ENCODE data around the gene CFAP221. TPM values are rescaled to one million over a fixed set of nuclear protein-coding genes. Genes with fewer than 3 reads are reported as not detected.
A peak's percentile ranks its signal among the peaks of the same experiment; 100 is the strongest.

CFAP221 gene
- total and polyA plus RNA-seq, 7 donors, result 0.07 TPM; not detected in 6

DNA sequence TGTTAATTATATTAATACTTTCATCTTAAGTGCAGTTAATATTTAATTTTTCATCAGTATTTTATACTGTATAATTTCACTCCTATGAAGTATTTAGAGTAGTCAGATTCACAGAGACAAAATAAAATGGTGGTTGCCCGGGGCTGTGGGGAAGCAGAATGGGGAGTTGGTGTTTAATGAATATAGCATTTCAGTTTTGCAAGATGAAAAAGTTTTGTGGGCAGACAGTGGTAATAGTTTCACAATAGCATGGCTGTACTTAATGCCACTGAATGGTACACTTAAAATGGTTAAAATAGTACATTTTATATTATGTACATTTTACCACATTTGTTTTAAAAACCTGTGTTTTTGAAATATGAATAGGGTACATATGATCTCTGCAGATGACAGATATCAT lies 31.2 kb downstream of the CFAP221 start:
- no peak for DNase-seq
- WGBS, 2 donors, result 79% methylated on average over 1 of the region's 1 CpG
- H3K9me3 ChIP-seq, result no peaks in the 10 kb centered on the region
- TF ChIP-seq POLR2A (IDR thresholded peaks at IDR 0.05), result no peak
- TF ChIP-seq POLR2AphosphoS5 (IDR thresholded peaks at IDR 0.05), result no peak
- TF ChIP-seq EP300 (IDR thresholded peaks at IDR 0.05), result no peak
- TF ChIP-seq, protein P1, sequence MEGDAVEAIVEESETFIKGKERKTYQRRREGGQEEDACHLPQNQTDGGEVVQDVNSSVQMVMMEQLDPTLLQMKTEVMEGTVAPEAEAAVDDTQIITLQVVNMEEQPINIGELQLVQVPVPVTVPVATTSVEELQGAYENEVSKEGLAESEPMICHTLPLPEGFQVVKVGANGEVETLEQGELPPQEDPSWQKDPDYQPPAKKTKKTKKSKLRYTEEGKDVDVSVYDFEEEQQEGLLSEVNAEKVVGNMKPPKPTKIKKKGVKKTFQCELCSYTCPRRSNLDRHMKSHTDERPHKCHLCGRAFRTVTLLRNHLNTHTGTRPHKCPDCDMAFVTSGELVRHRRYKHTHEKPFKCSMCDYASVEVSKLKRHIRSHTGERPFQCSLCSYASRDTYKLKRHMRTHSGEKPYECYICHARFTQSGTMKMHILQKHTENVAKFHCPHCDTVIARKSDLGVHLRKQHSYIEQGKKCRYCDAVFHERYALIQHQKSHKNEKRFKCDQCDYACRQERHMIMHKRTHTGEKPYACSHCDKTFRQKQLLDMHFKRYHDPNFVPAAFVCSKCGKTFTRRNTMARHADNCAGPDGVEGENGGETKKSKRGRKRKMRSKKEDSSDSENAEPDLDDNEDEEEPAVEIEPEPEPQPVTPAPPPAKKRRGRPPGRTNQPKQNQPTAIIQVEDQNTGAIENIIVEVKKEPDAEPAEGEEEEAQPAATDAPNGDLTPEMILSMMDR (IDR thresholded peaks at IDR 0.05), result no peak
- no peak overlapping the region for H3K4me3 ChIP-seq
- intact Hi-C loops (cut with DNase I), result no loop called here
- no peak overlapping the region for H3K27ac ChIP-seq
- H3K27me3 ChIP-seq, result no peaks in the 10 kb centered on the region
- H3K4me1 ChIP-seq, result peaks cover 0 to 27% (median 7%) of the 10 kb centered on the region in 4 donors
- no peaks in the 10 kb centered on the region for H3K36me3 ChIP-seq

DNA sequence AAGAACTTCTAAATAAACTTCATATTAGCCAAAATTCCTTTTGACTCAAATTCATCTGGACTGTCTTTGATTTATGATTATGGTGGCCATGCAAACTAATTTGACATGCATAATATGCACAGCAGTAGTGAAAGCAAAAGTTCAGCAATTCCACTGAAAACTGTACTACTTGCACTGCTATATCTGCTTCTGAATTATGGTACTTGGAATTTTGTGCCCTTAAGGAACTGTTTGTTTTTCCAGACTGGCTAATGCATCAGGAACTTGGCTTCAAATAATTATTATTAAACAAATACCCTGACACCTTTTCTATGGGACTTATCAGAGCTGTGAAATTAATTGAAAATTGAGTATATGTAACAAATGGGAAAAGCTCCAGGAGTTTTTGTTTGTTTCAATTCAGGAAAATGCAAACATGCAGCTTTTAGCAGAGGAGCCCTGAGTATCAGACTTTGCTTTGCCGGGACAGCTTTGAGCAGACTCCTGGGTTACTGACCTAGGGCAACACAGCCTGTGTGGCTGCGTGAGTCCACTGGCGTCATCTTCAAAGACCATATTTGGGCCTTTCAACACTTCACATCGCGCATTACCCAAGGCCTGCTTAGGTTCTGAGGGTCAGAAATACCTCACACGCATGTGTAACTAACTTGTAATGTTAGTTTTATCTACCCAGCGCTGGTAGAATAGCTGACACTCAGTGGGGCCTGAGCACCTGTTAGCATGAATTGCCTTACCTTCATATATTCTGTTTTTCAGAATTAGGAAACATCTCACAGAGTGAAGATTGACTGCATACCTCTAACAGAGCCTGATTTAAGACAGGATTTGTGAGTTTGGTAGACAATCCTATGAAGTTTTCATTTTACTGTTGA lies 35.4 kb downstream of the CFAP221 start:
- Histone ChIP-seq H3K27ac (peak overlapping the region in 1 of 4 donors; percentile 11), H3K27me3 (no peaks in the 10 kb centered on the region), H3K9me3 (no peaks in the 10 kb centered on the region), H3K4me3 (no peak overlapping the region), H3K4me1 (peaks cover 0 to 6% (median 0%) of the 10 kb centered on the region in 4 donors), H3K36me3 (no peaks in the 10 kb centered on the region)
- intact Hi-C loops (cut with DNase I), result no loop called here
- TF ChIP-seq, protein P1 (IDR thresholded peaks at IDR 0.05), result no peak
- TF ChIP-seq POLR2A (IDR thresholded peaks at IDR 0.05) (no peak), EP300 (IDR thresholded peaks at IDR 0.05) (no peak), POLR2AphosphoS5 (IDR thresholded peaks at IDR 0.05) (no peak)
- WGBS, 2 donors, result 86 to 90% methylated on average over 7 of the region's 7 CpGs
- DNase-seq, result no peak

DNA sequence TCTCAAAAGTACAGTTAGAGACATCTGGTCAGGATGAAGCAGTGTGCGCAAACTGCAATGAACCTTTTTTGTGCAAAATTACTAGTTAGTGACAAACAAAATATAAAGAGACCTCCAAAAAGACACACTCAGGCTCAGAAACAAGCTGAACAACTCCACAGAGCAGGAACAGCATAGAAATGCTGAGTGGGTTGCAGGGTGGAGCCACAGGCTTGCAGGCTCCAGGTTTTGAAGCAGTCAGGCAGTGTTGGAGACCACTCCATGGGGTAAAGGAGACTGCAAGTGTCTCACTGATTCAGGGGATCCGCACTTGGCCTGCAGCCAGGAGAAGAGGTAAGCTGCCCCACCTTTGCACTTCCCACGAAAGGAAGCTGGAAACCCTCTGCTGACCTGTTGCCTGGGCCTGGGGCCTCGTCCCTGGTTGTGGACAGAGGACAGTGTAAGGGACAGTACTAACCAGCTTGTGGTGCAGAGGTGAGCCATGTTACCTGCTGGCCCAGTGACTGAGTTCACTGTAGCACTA lies 36.4 kb downstream of the CFAP221 start:
- no peaks in the 10 kb centered on the region for H3K27me3 ChIP-seq
- no peak for TF ChIP-seq POLR2AphosphoS5 (IDR thresholded peaks at IDR 0.05)
- TF ChIP-seq POLR2A (IDR thresholded peaks at IDR 0.05), result no peak
- no peak for TF ChIP-seq EP300 (IDR thresholded peaks at IDR 0.05)
- TF ChIP-seq, protein P1 (IDR thresholded peaks at IDR 0.05), result no peak
- no peak overlapping the region for H3K4me3 ChIP-seq
- H3K9me3 ChIP-seq, result no peaks in the 10 kb centered on the region
- DNase-seq, result no peak
- H3K27ac ChIP-seq, result peak overlapping the region in 1 of 4 donors; percentile 11
- no peaks in the 10 kb centered on the region for H3K36me3 ChIP-seq
- WGBS, 2 donors, result 87 to 88% methylated on average over 4 of the region's 4 CpGs
- intact Hi-C loops (cut with DNase I), result no loop called here
- H3K4me1 ChIP-seq, result peaks cover 0 to 6% (median 0%) of the 10 kb centered on the region in 4 donors

DNA sequence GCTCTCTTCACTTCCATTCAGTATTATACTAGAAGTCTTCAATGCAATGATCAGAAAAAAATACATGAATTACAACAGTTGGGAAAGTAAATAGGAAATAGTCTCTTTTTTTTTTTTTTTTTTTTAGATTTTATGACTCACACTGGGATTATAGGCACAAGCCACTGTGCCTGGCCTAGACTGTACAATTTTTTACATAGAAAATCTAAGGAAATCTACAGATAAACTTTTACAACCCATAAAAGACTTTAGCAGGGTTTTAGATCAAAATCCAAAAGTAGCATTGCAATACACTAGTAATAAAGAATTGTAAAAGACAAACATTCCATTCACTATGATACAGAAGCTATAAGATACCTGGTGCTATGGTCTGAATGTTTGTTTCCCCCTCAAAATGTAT lies 39.0 kb downstream of the CFAP221 start:
- H3K36me3 ChIP-seq, result no peaks in the 10 kb centered on the region
- H3K9me3 ChIP-seq, result no peaks in the 10 kb centered on the region
- no peak overlapping the region for H3K4me3 ChIP-seq
- intact Hi-C loops (cut with DNase I), result no loop called here
- H3K27me3 ChIP-seq, result no peaks in the 10 kb centered on the region
- TF ChIP-seq, protein P1 (IDR thresholded peaks at IDR 0.05), result no peak
- TF ChIP-seq POLR2AphosphoS5 (IDR thresholded peaks at IDR 0.05) (no peak), POLR2A (IDR thresholded peaks at IDR 0.05) (no peak), EP300 (IDR thresholded peaks at IDR 0.05) (no peak)
- no peak overlapping the region for H3K27ac ChIP-seq
- DNase-seq, result no peak
- H3K4me1 ChIP-seq, result peaks cover 0 to 6% (median 0%) of the 10 kb centered on the region in 4 donors

Measured in sigmoid colon (tissue), 7 donors.